Measurements from ENCODE around the gene EFHC1.

- TF ChIP-seq POLR2AphosphoS5 (IDR thresholded peaks at IDR 0.05; ENCODE audit: borderline replicate concordance, low read depth, low read length) (no peak), EZH2 (IDR thresholded peaks at IDR 0.05) (no peak), FOXP2 (optimal IDR thresholded peaks at IDR 0.05; ENCODE audit: control extremely low read depth, extremely low read length, insufficient read depth) (no peak)
Observed at GRCh38 chr6:52418606-52419005, 1.5 kb upstream of the EFHC1 start.

All from SK-N-MC (cell line).